ENCODE data around the gene TUBA4B.
A peak's percentile ranks its signal among the peaks of the same experiment; 100 is the strongest.

TUBA4B gene

DNA sequence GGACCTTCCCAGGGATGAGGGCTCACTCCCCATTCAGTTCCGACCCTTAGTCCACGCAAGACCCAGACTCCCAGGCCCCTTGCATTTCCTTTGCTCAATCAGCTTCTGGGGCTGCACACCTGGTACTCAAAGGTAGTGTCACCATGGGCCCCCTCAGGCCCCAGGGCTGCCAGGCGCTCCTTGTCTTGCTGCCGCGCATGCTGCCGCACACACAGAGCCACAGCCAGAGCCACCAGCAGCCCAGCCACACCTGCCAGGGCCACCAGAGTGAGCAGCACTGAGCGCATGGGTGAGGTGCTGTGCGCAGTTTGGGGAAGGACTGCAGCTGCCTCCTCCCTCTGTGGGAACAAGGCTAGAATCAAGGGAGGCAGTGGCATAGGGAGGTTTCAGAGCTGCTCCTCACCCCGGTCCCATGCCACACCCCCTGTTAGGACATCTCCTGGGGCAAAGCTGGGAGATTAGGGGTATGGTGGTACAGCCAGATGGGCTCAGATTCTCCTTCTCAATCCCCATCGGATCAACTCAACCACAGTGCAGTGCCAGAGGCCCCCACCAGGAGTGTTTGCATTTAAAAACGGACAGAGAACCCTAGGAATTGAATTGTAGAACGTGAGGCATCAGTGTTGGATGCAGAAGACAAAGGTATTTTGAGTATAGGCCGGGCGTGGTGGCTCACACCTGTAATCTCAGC is 44.9 kb downstream of the TUBA4B start:
- no peak for DNase-seq
- TF ChIP-seq, protein P1, sequence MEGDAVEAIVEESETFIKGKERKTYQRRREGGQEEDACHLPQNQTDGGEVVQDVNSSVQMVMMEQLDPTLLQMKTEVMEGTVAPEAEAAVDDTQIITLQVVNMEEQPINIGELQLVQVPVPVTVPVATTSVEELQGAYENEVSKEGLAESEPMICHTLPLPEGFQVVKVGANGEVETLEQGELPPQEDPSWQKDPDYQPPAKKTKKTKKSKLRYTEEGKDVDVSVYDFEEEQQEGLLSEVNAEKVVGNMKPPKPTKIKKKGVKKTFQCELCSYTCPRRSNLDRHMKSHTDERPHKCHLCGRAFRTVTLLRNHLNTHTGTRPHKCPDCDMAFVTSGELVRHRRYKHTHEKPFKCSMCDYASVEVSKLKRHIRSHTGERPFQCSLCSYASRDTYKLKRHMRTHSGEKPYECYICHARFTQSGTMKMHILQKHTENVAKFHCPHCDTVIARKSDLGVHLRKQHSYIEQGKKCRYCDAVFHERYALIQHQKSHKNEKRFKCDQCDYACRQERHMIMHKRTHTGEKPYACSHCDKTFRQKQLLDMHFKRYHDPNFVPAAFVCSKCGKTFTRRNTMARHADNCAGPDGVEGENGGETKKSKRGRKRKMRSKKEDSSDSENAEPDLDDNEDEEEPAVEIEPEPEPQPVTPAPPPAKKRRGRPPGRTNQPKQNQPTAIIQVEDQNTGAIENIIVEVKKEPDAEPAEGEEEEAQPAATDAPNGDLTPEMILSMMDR (IDR thresholded peaks at IDR 0.05), result no peak
- H3K27me3 Mint-ChIP-seq (ENCODE audit: low read depth, poor library complexity), result peaks cover 82% of the 10 kb centered on the region
- no peaks in the 10 kb centered on the region for H3K9me3 Mint-ChIP-seq
- H3K4me3 Mint-ChIP-seq, result no peak overlapping the region
- no peaks in the 10 kb centered on the region for H3K36me3 Mint-ChIP-seq (ENCODE audit: low read depth)
- H3K4me1 Mint-ChIP-seq, result peaks cover 9% of the 10 kb centered on the region
- H3K27ac Mint-ChIP-seq, result no peak overlapping the region

DNA sequence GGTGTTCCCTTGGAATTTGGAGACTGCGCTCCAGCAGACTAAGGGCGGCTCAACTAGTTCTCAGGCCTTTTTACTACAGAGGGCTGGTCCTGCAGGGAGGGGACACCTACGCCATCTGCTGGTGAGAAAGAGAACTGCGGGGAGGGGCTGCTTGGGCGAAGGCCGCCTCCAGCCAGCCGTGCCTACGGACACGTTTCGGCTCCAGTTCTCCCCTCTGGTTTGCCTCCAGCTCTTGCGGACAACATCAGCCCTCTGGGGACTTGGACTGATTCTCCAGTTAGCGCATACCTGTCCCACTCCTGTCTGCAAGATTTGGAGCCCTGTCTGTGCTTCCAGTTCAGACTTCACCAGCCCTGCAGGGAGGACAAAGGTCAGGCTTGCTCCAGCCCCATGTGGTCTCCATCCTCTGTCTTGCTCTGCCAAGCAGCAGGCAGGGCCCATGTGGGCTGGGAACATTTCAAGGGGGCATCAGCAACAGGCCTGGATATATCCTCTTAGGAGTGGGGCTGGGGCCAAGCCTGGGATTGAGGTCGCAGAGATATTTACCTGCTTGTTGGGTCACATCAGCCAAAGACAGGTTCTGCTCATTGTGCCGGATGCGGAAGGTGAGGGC is 45.8 kb downstream of the TUBA4B start:
- Mint-ChIP-seq H3K4me1 (peaks cover 7% of the 10 kb centered on the region), H3K27ac (no peak overlapping the region), H3K36me3 (ENCODE audit: low read depth) (no peaks in the 10 kb centered on the region), H3K4me3 (peak overlapping the region; percentile 18), H3K9me3 (no peaks in the 10 kb centered on the region), H3K27me3 (ENCODE audit: low read depth, poor library complexity) (peaks cover 82% of the 10 kb centered on the region)
- peak; percentile 95 for DNase-seq
- TF ChIP-seq, protein P1 (IDR thresholded peaks at IDR 0.05), result peak; percentile 99

DNA sequence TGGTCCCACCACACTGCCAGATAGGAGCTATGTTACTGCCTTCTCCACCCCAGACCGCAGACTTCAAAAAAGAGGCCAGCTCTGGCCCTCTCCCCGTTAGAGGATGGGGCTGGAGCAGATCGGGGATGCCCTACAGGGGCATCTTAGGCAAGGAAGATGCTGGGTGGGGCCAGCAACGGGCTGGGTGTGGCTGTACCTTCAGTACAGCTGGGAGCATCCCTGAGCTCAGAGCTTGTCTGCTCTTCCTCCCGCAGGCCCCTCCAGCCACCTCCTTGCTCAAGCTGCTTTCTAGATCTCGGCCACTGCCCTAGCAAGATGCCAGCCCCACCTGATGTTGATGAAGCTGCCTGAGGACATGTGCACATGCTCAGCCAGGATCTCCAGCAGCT is 46.3 kb downstream of the TUBA4B start:
- Mint-ChIP-seq H3K9me3 (no peaks in the 10 kb centered on the region), H3K4me3 (no peak overlapping the region), H3K27ac (no peak overlapping the region), H3K27me3 (ENCODE audit: low read depth, poor library complexity) (peaks cover 82% of the 10 kb centered on the region), H3K4me1 (peaks cover 2% of the 10 kb centered on the region), H3K36me3 (ENCODE audit: low read depth) (no peaks in the 10 kb centered on the region)
- DNase-seq, result no peak
- TF ChIP-seq, protein P1 (IDR thresholded peaks at IDR 0.05), result no peak

DNA sequence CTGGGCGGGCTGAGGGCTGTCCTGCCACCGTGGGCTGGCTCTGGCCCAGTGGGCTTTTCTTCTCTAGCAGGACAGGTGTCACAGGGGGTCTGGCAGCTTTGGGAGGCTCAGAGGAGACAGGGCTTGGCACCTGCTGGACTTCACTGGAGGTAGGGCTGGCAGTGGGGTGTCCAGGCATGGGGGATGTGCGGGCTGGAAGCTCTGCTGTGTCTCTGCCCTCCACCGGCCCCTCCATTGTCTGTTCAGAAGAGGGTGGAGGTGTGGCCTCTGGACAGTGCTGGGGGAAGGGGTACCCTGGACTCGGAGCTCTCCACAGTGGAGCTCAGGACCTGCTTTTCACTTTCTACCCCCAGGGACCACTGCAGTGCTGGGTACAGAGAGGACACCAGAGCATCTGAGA is 47.0 kb downstream of the TUBA4B start:
- H3K9me3 Mint-ChIP-seq, result no peaks in the 10 kb centered on the region
- H3K4me1 Mint-ChIP-seq, result no peaks in the 10 kb centered on the region
- TF ChIP-seq, protein P1 (IDR thresholded peaks at IDR 0.05), result no peak
- H3K4me3 Mint-ChIP-seq, result no peak overlapping the region
- H3K36me3 Mint-ChIP-seq (ENCODE audit: low read depth), result no peaks in the 10 kb centered on the region
- peaks cover 86% of the 10 kb centered on the region for H3K27me3 Mint-ChIP-seq (ENCODE audit: low read depth, poor library complexity)
- H3K27ac Mint-ChIP-seq, result no peak overlapping the region
- DNase-seq, result no peak

DNA sequence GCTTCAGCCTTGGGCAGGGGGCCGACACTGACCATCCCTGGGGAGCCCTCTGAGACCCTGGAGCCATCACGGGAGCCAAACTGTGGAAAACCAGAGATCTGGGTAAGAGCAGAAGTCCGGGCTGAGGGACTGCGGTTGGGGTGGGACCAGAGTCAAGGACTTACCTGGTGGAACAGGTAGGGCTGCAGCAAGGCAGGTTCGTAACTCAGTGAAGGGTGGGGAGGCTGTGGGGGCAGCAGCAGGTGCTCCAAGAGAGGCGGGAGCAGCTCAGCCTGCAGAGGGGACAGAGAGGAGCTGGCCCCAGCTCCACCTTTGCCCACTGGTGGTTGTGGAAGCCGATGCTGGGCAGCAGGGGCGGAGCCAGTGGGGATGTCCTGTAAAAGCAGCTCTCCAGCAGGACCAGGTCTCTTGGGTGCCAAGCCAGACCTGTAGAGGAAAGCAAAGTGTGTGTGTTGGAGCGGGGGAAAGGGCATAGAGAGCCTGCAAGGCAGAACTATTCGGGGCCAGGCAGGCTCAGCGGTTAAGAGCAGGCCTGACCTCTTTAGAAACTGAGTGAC is 49.4 kb downstream of the TUBA4B start:
- Mint-ChIP-seq H3K9me3 (no peaks in the 10 kb centered on the region), H3K27me3 (ENCODE audit: low read depth, poor library complexity) (peaks cover 93% of the 10 kb centered on the region), H3K4me1 (no peaks in the 10 kb centered on the region), H3K4me3 (no peak overlapping the region), H3K27ac (no peak overlapping the region), H3K36me3 (ENCODE audit: low read depth) (no peaks in the 10 kb centered on the region)
- no peak for DNase-seq
- TF ChIP-seq, protein P1 (IDR thresholded peaks at IDR 0.05), result no peak

All from nephron progenitor cell (in vitro differentiated cells).